Liver (tissue), 9 donors: ENCODE results near the gene BCL7C. TPM values are rescaled to one million over a fixed set of nuclear protein-coding genes. Genes with fewer than 3 reads are reported as not detected.

Source experiments
- DNase-seq: peaks from one replicate; pipeline ENCODE4 v3.0.0-alpha.2; 2017; ENCODE audit warnings: low spot score
- H3K27ac ChIP-seq, 2 donors: one replicate each; pipeline ENCODE4 v1.7.0; 2013; ENCODE audit warnings: inconsistent platforms in 2 of 2, low read length in 2 of 2, control low read depth in 1 of 2, low read depth in 1 of 2, mild to moderate bottlenecking in 1 of 2
- H3K27me3 ChIP-seq, 4 donors: one replicate each; pipeline versions ENCODE4 v1.6.1 to v1.7.0; 2013; ENCODE audit warnings: low read length in 3 of 4, inconsistent platforms in 1 of 4, mild to moderate bottlenecking in 1 of 4, moderate library complexity in 1 of 4; ENCODE audit not compliant: control insufficient read depth in 4 of 4, insufficient read depth in 4 of 4
- H3K36me3 ChIP-seq, 4 donors: one replicate each; pipeline versions ENCODE4 v1.6.1 to v1.7.0; 2013; ENCODE audit warnings: low read length in 3 of 4, mild to moderate bottlenecking in 3 of 4, low read depth in 1 of 4, moderate library complexity in 1 of 4; ENCODE audit not compliant: control insufficient read depth in 4 of 4, insufficient read depth in 3 of 4
- H3K4me1 ChIP-seq, 4 donors: one replicate each; pipeline versions ENCODE4 v1.6.1 to v1.7.0; 2013; ENCODE audit warnings: low read length in 3 of 4, mild to moderate bottlenecking in 3 of 4, moderate library complexity in 1 of 4; ENCODE audit not compliant: control insufficient read depth in 4 of 4, insufficient read depth in 4 of 4
- H3K4me3 ChIP-seq, 3 donors: one replicate each; pipeline versions ENCODE4 v1.6.1 to v1.7.0; 2013; ENCODE audit warnings: low read length in 3 of 3, control low read depth in 1 of 3, low read depth in 1 of 3, mild to moderate bottlenecking in 1 of 3
- H3K9ac ChIP-seq, 2 donors: one replicate each; pipeline ENCODE4 v1.7.0; 2013; ENCODE audit warnings: low read length in 2 of 2, mild to moderate bottlenecking in 2 of 2, moderate library complexity in 2 of 2, control low read depth in 1 of 2, low read depth in 1 of 2
- H3K9me3 ChIP-seq, 4 donors: one replicate each; pipeline versions ENCODE4 v1.6.1 to v1.7.0; 2013; ENCODE audit warnings: low read length in 3 of 4; ENCODE audit not compliant: control insufficient read depth in 4 of 4
- EGR1 ChIP-seq, 2 donors: IDR thresholded peaks; 2 replicates each; pipeline ENCODE4 v1.6.1; 2016 to 2018; ENCODE audit warnings: antibody characterized with exemption in 2 of 2, low read depth in 2 of 2
- FOXA1 ChIP-seq: IDR thresholded peaks from 2 replicates; pipeline ENCODE4 v1.6.1; 2016; ENCODE audit warnings: antibody characterized with exemption
- GABPA ChIP-seq, 2 donors: IDR thresholded peaks in 1 of 2; conservative IDR thresholded peaks in 1 of 2; 2 replicates each; pipeline ENCODE4 v1.6.1; 2016; ENCODE audit warnings: antibody characterized with exemption in 2 of 2, mild to moderate bottlenecking in 1 of 2, moderate library complexity in 1 of 2
- HNF4A ChIP-seq, 2 donors: conservative IDR thresholded peaks; 2 replicates each; pipeline ENCODE4 v1.6.1; 2016; ENCODE audit warnings: antibody characterized with exemption in 2 of 2, mild to moderate bottlenecking in 2 of 2
- HNF4G ChIP-seq: IDR thresholded peaks from 2 replicates; pipeline ENCODE4 v1.6.1; 2016; ENCODE audit warnings: antibody characterized with exemption
- JUND ChIP-seq, 2 donors: IDR thresholded peaks; 2 replicates each; pipeline ENCODE4 v1.6.1; 2016; ENCODE audit warnings: antibody characterized with exemption in 2 of 2
- NR2F2 ChIP-seq: IDR thresholded peaks from 2 replicates; pipeline ENCODE4 v1.6.1; 2016; ENCODE audit warnings: antibody characterized with exemption
- RAD21 ChIP-seq, 2 donors: IDR thresholded peaks; 2 replicates each; pipeline ENCODE4 v1.6.1; 2016; ENCODE audit warnings: antibody characterized with exemption in 2 of 2, mild to moderate bottlenecking in 2 of 2
- RXRA ChIP-seq, 2 donors: IDR thresholded peaks; 2 replicates each; pipeline ENCODE4 v1.6.1; 2017 to 2018; ENCODE audit warnings: antibody characterized with exemption in 2 of 2, mild to moderate bottlenecking in 1 of 2
- SP1 ChIP-seq: IDR thresholded peaks from 2 replicates; pipeline ENCODE4 v1.6.1; 2018; ENCODE audit warnings: antibody characterized with exemption, mild to moderate bottlenecking
- TAF1 ChIP-seq: conservative IDR thresholded peaks from 2 replicates; pipeline ENCODE4 v1.6.1; 2016; ENCODE audit warnings: antibody characterized with exemption, mild to moderate bottlenecking
- YY1 ChIP-seq: IDR thresholded peaks from 2 replicates; pipeline ENCODE4 v1.6.1; 2016; ENCODE audit warnings: antibody characterized with exemption, mild to moderate bottlenecking
- WGBS: extraction: QIAGEN DNeasy Blood & Tissue Kit; methylation state at CpG from one replicate; pipeline ENCODE4 v1.1.7; 2013; 5-methylcytosine and 5-hydroxymethylcytosine counted together
- polyA plus RNA-seq, 2 donors: library from polyadenylated mRNA; stranded (reverse) in 1 of 2; unstranded in 1 of 2; fragments of 200-250 nt in 1 of 2; fragments of >200 nt in 1 of 2; fragmentation: Nextera tagmentation in 1 of 2; extraction: Ambion mirVana in 1 of 2; gene quantifications; one replicate each; pipeline versions ENCODE4 v1.2.1 to v1.2.3, GENCODE V29; 2013 to 2015
- total RNA-seq, 2 donors: library from RNA; depleted of rRNA; stranded (reverse); fragments of >200 nt; gene quantifications; one replicate each; pipeline ENCODE4 v1.2.3, GENCODE V29; 2014
- TF ChIP-seq, protein P1 (sequence below): IDR thresholded peaks from 2 replicates; pipeline ENCODE4 v1.6.1; 2016; ENCODE audit warnings: antibody characterized with exemption
- TF ChIP-seq, protein P2 (sequence below): IDR thresholded peaks from 2 replicates; pipeline ENCODE4 v1.6.1; 2016; ENCODE audit warnings: antibody characterized with exemption
- TF ChIP-seq, protein P3 (sequence below): IDR thresholded peaks from 2 replicates; pipeline ENCODE4 v1.6.1; 2016; ENCODE audit warnings: antibody characterized with exemption
- TF ChIP-seq, protein P4 (sequence below): fragments of 150-350 bp; IDR thresholded peaks from 2 replicates; pipeline ENCODE4 v1.5.1; 2017; ENCODE audit warnings: improper control_type of control experiment, low read depth, low read length; ENCODE audit not compliant: missing input control
- TF ChIP-seq, protein P5 (sequence below): IDR thresholded peaks from 2 replicates; pipeline ENCODE4 v1.6.1; 2016; ENCODE audit warnings: antibody characterized with exemption, mild to moderate bottlenecking
- donor health status: healthy.
- donor health status: healthy.
- donor health status: healthy.
- donor health status: healthy.
- donor health status: healthy.

BCL7C gene
- total and polyA plus RNA-seq, 4 donors: 3.4 to 7.1 (median 5.5) TPM

DNA sequence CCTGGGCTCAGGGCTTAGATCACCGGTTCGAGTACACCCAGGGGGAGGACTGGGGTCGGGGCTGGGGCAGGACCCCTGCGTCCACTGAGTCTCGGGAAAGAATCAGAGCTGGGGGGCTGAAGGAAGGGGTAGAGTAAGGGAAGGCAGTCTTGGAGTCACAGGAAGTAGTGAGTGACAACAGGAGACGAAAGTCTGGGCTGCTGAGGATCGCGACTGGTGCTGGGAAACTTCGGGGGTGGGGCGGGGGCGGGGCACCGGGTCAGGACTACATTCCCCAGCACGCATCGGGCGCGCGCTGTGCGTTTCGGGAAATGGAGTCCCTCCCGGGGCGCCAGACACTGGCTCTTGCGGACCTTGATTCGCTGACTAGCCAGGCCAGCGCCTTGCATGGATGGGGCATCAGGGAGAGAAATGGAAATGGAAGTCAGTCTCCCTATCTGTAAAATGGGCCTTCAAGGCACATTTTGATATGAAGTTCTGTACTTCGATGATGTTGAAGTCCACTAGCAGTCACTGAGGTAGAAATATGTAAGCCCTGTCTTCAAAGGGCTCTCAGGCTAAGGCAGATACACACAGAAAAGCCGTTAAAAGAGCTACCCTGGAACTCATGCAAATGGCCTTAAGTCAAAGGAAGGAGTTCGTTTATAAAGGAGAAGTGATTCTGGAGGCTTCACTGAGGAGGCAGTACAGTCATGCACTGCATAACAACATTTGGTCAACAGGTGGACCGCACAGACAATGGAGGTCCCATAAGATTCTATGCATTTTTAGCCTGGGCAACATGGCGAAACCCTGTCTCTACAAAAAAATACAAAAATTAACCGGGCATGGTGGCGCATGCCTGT, 3.2 kb upstream of the BCL7C start (continued):
- TF ChIP-seq, protein P1, sequence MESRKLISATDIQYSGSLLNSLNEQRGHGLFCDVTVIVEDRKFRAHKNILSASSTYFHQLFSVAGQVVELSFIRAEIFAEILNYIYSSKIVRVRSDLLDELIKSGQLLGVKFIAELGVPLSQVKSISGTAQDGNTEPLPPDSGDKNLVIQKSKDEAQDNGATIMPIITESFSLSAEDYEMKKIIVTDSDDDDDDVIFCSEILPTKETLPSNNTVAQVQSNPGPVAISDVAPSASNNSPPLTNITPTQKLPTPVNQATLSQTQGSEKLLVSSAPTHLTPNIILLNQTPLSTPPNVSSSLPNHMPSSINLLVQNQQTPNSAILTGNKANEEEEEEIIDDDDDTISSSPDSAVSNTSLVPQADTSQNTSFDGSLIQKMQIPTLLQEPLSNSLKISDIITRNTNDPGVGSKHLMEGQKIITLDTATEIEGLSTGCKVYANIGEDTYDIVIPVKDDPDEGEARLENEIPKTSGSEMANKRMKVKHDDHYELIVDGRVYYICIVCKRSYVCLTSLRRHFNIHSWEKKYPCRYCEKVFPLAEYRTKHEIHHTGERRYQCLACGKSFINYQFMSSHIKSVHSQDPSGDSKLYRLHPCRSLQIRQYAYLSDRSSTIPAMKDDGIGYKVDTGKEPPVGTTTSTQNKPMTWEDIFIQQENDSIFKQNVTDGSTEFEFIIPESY: no peak
- TF ChIP-seq NR2F2 (peak; percentile 18), FOXA1 (no peak), RAD21 (IDR thresholded peaks at IDR 0.05) (no peak), YY1 (peak; percentile 86), GABPA (IDR thresholded peaks at IDR 0.05 in 1 of 2, conservative IDR thresholded peaks at IDR 0.05 in 1 of 2) (peak in 1 of 2 donors; percentile 62), SP1 (no peak), HNF4A (conservative IDR thresholded peaks at IDR 0.05) (peak; percentile 32 to 41), JUND (IDR thresholded peaks at IDR 0.05) (no peak)
- TF ChIP-seq, protein P2, sequence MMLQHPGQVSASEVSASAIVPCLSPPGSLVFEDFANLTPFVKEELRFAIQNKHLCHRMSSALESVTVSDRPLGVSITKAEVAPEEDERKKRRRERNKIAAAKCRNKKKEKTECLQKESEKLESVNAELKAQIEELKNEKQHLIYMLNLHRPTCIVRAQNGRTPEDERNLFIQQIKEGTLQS: no peak
- TF ChIP-seq, protein P3, sequence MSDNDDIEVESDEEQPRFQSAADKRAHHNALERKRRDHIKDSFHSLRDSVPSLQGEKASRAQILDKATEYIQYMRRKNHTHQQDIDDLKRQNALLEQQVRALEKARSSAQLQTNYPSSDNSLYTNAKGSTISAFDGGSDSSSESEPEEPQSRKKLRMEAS: no peak

DNA sequence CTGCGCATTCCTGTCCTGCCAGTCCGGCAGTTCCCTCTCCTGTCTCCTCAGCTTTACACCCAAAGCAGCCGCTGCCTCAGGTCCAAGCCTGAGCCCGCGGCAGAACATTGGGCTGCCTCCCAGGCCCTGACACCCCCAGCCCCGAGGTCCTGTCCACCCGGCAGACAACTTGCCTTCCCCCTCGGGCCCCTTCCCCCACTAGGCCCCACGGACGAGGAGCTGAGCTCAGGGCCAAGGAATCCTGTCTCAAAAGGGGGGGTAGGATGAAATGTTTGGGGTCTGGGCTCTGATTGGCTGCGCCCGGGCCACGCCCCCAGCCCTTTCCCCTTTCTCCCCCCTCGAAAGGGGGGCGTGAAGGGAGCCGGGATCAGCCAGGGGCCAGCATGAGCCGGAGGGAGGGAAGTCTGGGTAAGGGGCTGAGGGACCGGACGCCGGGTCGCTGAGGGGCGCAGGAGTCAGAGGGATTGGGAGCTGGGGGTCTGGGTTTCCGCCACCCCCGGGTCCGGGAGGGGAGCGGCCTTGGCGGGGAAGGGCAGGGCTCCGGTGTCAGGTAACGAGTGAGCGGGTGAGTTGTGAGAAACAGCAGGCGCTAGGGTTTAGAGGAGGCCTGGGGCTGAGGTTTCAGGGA, 2.5 kb upstream of the BCL7C start, which contains the start of gene CTF1:
TSS of gene CTF1 (plus strand) at position 354 of the 628 bp plus-strand sequence. CDS start at position 384, 30 bp downstream.
- TF ChIP-seq JUND (IDR thresholded peaks at IDR 0.05) (no peak), NR2F2 (peak; percentile 19), GABPA (IDR thresholded peaks at IDR 0.05 in 1 of 2, conservative IDR thresholded peaks at IDR 0.05 in 1 of 2) (no peak), RXRA (IDR thresholded peaks at IDR 0.05) (peak in 1 of 2 donors; percentile 33), HNF4A (conservative IDR thresholded peaks at IDR 0.05) (no peak), EGR1 (IDR thresholded peaks at IDR 0.05; ENCODE audit: low read depth in 2 of 2) (no peak), YY1 (no peak), SP1 (no peak), TAF1 (no peak), RAD21 (IDR thresholded peaks at IDR 0.05) (no peak)
- TF ChIP-seq, protein P3: no peak
- no peaks in the 10 kb centered on the region for H3K36me3 ChIP-seq
- no peaks in the 10 kb centered on the region for H3K9me3 ChIP-seq
- 29% methylated on average over 31 of the region's 31 CpGs for WGBS
- H3K4me3 ChIP-seq: peak within 1 kb of the TSS; percentile 37 to 58 (median 51)
- peaks cover 9 to 33% (median 25%) of the 10 kb centered on the region in 4 donors for H3K4me1 ChIP-seq
- no peaks in the 10 kb centered on the region for H3K27me3 ChIP-seq
- peak within 1 kb of the TSS; percentile 94 for H3K27ac ChIP-seq
- H3K9ac ChIP-seq: peak within 1 kb of the TSS; percentile 24 to 69
- DNase-seq: peak; percentile 50

DNA sequence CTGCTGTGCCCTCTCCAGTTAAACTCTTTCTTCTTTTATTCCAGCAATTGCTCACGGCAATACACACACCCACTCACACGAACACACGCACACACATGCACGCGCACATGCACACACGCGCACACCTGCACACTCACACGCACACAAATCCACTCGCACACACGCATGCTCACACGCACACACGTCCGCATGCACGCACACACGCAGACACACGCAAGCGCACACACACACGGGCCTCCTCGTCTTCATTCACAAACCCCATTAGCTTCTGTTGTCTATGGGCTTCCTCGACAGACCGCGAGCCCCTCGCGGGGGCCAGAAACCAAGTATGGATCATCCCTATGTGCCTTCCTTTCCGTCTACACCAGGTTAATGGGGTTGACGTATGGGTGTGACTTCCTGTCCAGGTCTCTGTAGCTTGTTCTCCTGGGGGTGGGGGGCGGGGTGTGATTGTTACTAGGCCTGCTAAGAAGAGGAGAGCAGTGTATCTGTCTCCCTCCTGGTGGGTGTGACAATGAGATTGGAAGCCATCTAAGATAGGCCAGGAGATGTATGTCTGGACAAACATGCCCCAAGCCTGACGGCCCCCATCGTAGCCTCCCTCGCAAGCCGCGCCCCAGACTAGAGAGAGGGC, 1.9 kb upstream of the BCL7C start:
- H3K36me3 ChIP-seq: no peaks in the 10 kb centered on the region
- no peak overlapping the region for H3K4me3 ChIP-seq
- no peak for DNase-seq
- no peaks in the 10 kb centered on the region for H3K9me3 ChIP-seq
- WGBS: 85% methylated on average over 32 of the region's 32 CpGs
- no peak overlapping the region for H3K9ac ChIP-seq
- peak overlapping the region; percentile 94 for H3K27ac ChIP-seq
- H3K4me1 ChIP-seq: peaks cover 9 to 28% (median 24%) of the 10 kb centered on the region in 4 donors
- TF ChIP-seq, protein P3: no peak
- TF ChIP-seq SP1: no peak
- TF ChIP-seq EGR1 (IDR thresholded peaks at IDR 0.05; ENCODE audit: low read depth in 2 of 2): no peak
- no peak for TF ChIP-seq HNF4G
- TF ChIP-seq RAD21 (IDR thresholded peaks at IDR 0.05): no peak
- TF ChIP-seq, protein P4, sequence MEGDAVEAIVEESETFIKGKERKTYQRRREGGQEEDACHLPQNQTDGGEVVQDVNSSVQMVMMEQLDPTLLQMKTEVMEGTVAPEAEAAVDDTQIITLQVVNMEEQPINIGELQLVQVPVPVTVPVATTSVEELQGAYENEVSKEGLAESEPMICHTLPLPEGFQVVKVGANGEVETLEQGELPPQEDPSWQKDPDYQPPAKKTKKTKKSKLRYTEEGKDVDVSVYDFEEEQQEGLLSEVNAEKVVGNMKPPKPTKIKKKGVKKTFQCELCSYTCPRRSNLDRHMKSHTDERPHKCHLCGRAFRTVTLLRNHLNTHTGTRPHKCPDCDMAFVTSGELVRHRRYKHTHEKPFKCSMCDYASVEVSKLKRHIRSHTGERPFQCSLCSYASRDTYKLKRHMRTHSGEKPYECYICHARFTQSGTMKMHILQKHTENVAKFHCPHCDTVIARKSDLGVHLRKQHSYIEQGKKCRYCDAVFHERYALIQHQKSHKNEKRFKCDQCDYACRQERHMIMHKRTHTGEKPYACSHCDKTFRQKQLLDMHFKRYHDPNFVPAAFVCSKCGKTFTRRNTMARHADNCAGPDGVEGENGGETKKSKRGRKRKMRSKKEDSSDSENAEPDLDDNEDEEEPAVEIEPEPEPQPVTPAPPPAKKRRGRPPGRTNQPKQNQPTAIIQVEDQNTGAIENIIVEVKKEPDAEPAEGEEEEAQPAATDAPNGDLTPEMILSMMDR: no peak
- TF ChIP-seq JUND (IDR thresholded peaks at IDR 0.05): no peak
- TF ChIP-seq, protein P5, sequence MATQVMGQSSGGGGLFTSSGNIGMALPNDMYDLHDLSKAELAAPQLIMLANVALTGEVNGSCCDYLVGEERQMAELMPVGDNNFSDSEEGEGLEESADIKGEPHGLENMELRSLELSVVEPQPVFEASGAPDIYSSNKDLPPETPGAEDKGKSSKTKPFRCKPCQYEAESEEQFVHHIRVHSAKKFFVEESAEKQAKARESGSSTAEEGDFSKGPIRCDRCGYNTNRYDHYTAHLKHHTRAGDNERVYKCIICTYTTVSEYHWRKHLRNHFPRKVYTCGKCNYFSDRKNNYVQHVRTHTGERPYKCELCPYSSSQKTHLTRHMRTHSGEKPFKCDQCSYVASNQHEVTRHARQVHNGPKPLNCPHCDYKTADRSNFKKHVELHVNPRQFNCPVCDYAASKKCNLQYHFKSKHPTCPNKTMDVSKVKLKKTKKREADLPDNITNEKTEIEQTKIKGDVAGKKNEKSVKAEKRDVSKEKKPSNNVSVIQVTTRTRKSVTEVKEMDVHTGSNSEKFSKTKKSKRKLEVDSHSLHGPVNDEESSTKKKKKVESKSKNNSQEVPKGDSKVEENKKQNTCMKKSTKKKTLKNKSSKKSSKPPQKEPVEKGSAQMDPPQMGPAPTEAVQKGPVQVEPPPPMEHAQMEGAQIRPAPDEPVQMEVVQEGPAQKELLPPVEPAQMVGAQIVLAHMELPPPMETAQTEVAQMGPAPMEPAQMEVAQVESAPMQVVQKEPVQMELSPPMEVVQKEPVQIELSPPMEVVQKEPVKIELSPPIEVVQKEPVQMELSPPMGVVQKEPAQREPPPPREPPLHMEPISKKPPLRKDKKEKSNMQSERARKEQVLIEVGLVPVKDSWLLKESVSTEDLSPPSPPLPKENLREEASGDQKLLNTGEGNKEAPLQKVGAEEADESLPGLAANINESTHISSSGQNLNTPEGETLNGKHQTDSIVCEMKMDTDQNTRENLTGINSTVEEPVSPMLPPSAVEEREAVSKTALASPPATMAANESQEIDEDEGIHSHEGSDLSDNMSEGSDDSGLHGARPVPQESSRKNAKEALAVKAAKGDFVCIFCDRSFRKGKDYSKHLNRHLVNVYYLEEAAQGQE: no peak
- no peak for TF ChIP-seq HNF4A (conservative IDR thresholded peaks at IDR 0.05)
- no peaks in the 10 kb centered on the region for H3K27me3 ChIP-seq
